Spleen (tissue), 11 donors: ENCODE measurements around the gene STK40. TPM values are rescaled to one million over a fixed set of nuclear protein-coding genes. Genes with fewer than 3 reads are reported as not detected.

ENCODE experiments used
- DNase-seq: peaks from one replicate; pipeline ENCODE4 v3.0.0-alpha.2; 2020
- H3K27ac ChIP-seq, 8 donors: fragments of 200-600 bp; sonication (generic) in 7 of 8; 1 replicate in 4 of 8; 2 replicates in 4 of 8; pipeline versions ENCODE4 v1.5.0 to v1.8.0; 2016 to 2021; ENCODE audit warnings: inconsistent platforms in 4 of 8, mild to moderate bottlenecking in 4 of 8, moderate library complexity in 1 of 8
- H3K27me3 ChIP-seq, 7 donors: fragments of 200-600 bp; sonication (generic) in 6 of 7; replicated peaks in 1 of 7; 1 replicate in 4 of 7; 2 replicates in 3 of 7; pipeline versions ENCODE4 v1.5.0 to v1.8.0; 2016 to 2021; ENCODE audit warnings: inconsistent platforms in 3 of 7, mild to moderate bottlenecking in 1 of 7
- H3K36me3 ChIP-seq, 6 donors: fragments of 200-600 bp; sonication (generic) in 5 of 6; 1 replicate in 4 of 6; 2 replicates in 2 of 6; pipeline versions ENCODE4 v1.5.0 to v1.8.0; 2016 to 2021; ENCODE audit warnings: inconsistent platforms in 2 of 6
- H3K4me1 ChIP-seq, 6 donors: fragments of 200-600 bp; sonication (generic) in 5 of 6; 1 replicate in 3 of 6; 2 replicates in 3 of 6; pipeline versions ENCODE4 v1.5.0 to v1.8.0; 2016 to 2021; ENCODE audit warnings: inconsistent platforms in 3 of 6
- H3K4me3 ChIP-seq, 8 donors: fragments of 200-600 bp; sonication (generic) in 7 of 8; 1 replicate in 4 of 8; 2 replicates in 4 of 8; pipeline versions ENCODE4 v1.5.0 to v1.8.0; 2016 to 2021; ENCODE audit warnings: inconsistent platforms in 4 of 8, mild to moderate bottlenecking in 4 of 8, moderate library complexity in 2 of 8
- H3K9me3 ChIP-seq, 8 donors: fragments of 200-600 bp; sonication (generic) in 7 of 8; 1 replicate in 4 of 8; 2 replicates in 4 of 8; pipeline versions ENCODE4 v1.5.0 to v1.8.0; 2016 to 2021; ENCODE audit warnings: inconsistent platforms in 4 of 8
- CTCF ChIP-seq, 11 experiments: fragments of 200-600 bp in 7 of 11; fragments of 450-650 bp in 4 of 11; sonication (generic) in 4 of 11; IDR thresholded peaks in 8 of 11; conservative IDR thresholded peaks in 3 of 11; 1 replicate in 7 of 11; 2 replicates in 4 of 11; pipeline versions ENCODE4 v1.4.0 to v1.8.0; 2016 to 2021; ENCODE audit warnings: antibody characterized with exemption in 11 of 11, inconsistent platforms in 4 of 11, mild to moderate bottlenecking in 1 of 11
- POLR2A ChIP-seq, 3 donors: fragments of 450-650 bp; IDR thresholded peaks; one replicate each; pipeline ENCODE4 v1.5.1; 2017; ENCODE audit warnings: antibody characterized with exemption in 3 of 3, mild to moderate bottlenecking in 1 of 3
- POLR2AphosphoS5 ChIP-seq, 3 donors: sonication (generic); formaldehyde crosslinking; IDR thresholded peaks; one replicate each; pipeline ENCODE4 v1.5.1; 2017; ENCODE audit warnings: antibody characterized with exemption in 3 of 3
- WGBS, 5 donors: extraction: QIAGEN DNeasy Blood & Tissue Kit in 3 of 5; methylation state at CpG; one replicate each; pipeline versions ENCODE4 v1.1.5 to v1.1.7; 2013 to 2018; 5-methylcytosine and 5-hydroxymethylcytosine counted together
- intact Hi-C: fragments of 100-400 bp; cut with DNase I; formaldehyde crosslinking; loops from one replicate; pipeline ENCODE4 v1.15.0; 2023; ENCODE audit warnings: low total_unique reads
- polyA plus RNA-seq, 3 donors: library from polyadenylated mRNA; stranded (reverse); fragments of 200-250 nt; gene quantifications; one replicate each; pipeline ENCODE4 v1.2.1, GENCODE V29; 2013
- total RNA-seq, 7 donors: library from RNA; depleted of rRNA in 3 of 7; stranded (reverse); fragments of >200 nt in 3 of 7; fragmentation: NEBNext Ultra II Directional in 4 of 7; extraction: Animal tissue kit (Norgen Biotek cat#: 25700) in 4 of 7; gene quantifications; one replicate each; pipeline versions ENCODE4 v1.1.0 to v1.2.1, GENCODE V29; 2016 to 2021
- donor health status: healthy with polysubstance abuse.
- donor health status: DM: no; HTN: no; CAD: no; lungs with moderate emphysema.
- donor health status: DM: no; HTN: no; CAD: no.
- donor health status: Bipolar disorder and iron deficiency.
- donor health status: healthy.
- donor health status: DM: no; HTN: no; CAD: no.
- donor health status: DM: yes; HTN: yes; CAD: no.

The STK40 gene
- total and polyA plus RNA-seq, 10 donors = 13.7 to 79.2 (median 48.9) TPM

- H3K27me3 ChIP-seq = no peaks in the 10 kb centered on the region
- no peak for DNase-seq
- no peaks in the 10 kb centered on the region for H3K9me3 ChIP-seq
- H3K27ac ChIP-seq = no peak overlapping the region
- intact Hi-C loops = no loop called here
- H3K4me1 ChIP-seq = peaks cover 16 to 37% (median 24%) of the 10 kb centered on the region in 6 donors
- TF ChIP-seq POLR2A (IDR thresholded peaks at IDR 0.05) (no peak), CTCF (IDR thresholded peaks at IDR 0.05 in 8 of 11, conservative IDR thresholded peaks at IDR 0.05 in 3 of 11) (no peak), POLR2AphosphoS5 (IDR thresholded peaks at IDR 0.05) (no peak)
- no peak overlapping the region for H3K4me3 ChIP-seq
- H3K36me3 ChIP-seq = peaks cover 0 to 9% (median under 1%) of the 10 kb centered on the region in 6 donors
- 95 to 98% (median 97%) methylated on average over 7 of the region's 7 CpGs for WGBS, 5 donors
Measured at GRCh38 chr1:36309397-36309796, 76.3 kb downstream of the STK40 start.

GRCh38 chr1:36307601-36308330 lies 78.0 kb downstream of the STK40 start:
- Histone ChIP-seq H3K9me3 (no peaks in the 10 kb centered on the region), H3K4me3 (peak overlapping the region in 6 of 8 donors; percentile 76 to 92 (median 83)), H3K27me3 (no peaks in the 10 kb centered on the region), H3K27ac (peak overlapping the region in 1 of 8 donors; percentile 87), H3K4me1 (peaks cover 16 to 47% (median 29%) of the 10 kb centered on the region in 6 donors), H3K36me3 (peaks cover 0 to 26% (median 15%) of the 10 kb centered on the region in 6 donors)
- DNase-seq = no peak
- intact Hi-C loops = no loop called here
- WGBS, 5 donors = 81 to 93% (median 87%) methylated on average over 8 to 10 of the region's 10 CpGs
- TF ChIP-seq CTCF (IDR thresholded peaks at IDR 0.05 in 8 of 11, conservative IDR thresholded peaks at IDR 0.05 in 3 of 11) (no peak), POLR2AphosphoS5 (IDR thresholded peaks at IDR 0.05) (no peak), POLR2A (IDR thresholded peaks at IDR 0.05) (no peak)

- intact Hi-C loops = no loop called here
- WGBS, 5 donors = 1 to 6% (median 2%) methylated on average over 22 to 46 of the region's 46 CpGs
- no peaks in the 10 kb centered on the region for H3K27me3 ChIP-seq
- H3K9me3 ChIP-seq = no peaks in the 10 kb centered on the region
- H3K27ac ChIP-seq = peak overlapping the region; percentile 53 to 87 (median 78)
- peak overlapping the region; percentile 50 to 92 (median 82) for H3K4me3 ChIP-seq
- TF ChIP-seq CTCF (IDR thresholded peaks at IDR 0.05 in 8 of 11, conservative IDR thresholded peaks at IDR 0.05 in 3 of 11) (peak in 3 of 11 experiments; percentile 4 to 30 (median 21)), POLR2A (IDR thresholded peaks at IDR 0.05) (peak in 1 of 3 donors; percentile 44), POLR2AphosphoS5 (IDR thresholded peaks at IDR 0.05) (peak; percentile 86 to 91 (median 87))
- peak; percentile 98 for DNase-seq
- H3K4me1 ChIP-seq = peaks cover 16 to 47% (median 29%) of the 10 kb centered on the region in 6 donors
- H3K36me3 ChIP-seq = peaks cover 0 to 33% (median 23%) of the 10 kb centered on the region in 6 donors
Measured at GRCh38 chr1:36306902-36307456, 78.7 kb downstream of the STK40 start.
